Activated CD4-positive, alpha-beta T cell treated with anti-CD3 and anti-CD28 coated beads, Interleukin-2, amount 10 ng/mL, durations not matched to agents 7 days and 5 days (primary cell): ENCODE data around the gene CIZ1. TPM values are rescaled to one million over a fixed set of nuclear protein-coding genes. Genes with fewer than 3 reads are reported as not detected.

Experiments
- CTCF ChIA-PET: fragments of 350-600 bp; sonication (Branson Sonifier 250); formaldehyde crosslinking; loops from one replicate; lab custom pipeline; 2021; ENCODE audit warnings: antibody characterized with exemption; lab: Charles Lee
- POLR2A ChIA-PET: fragments of 350-600 bp; sonication (Branson Sonifier 250); formaldehyde crosslinking; loops from one replicate; lab custom pipeline; 2021; ENCODE audit warnings: antibody characterized with exemption; lab: Charles Lee
- DNase-seq: peaks from one replicate; pipeline ENCODE4 v3.0.0-alpha.2; 2020
- H3K27ac Mint-ChIP-seq: one replicate; pipeline ENCODE4 v1.8.0; 2021; ENCODE audit warnings: mild to moderate bottlenecking, moderate library complexity, mixed read lengths
- H3K27me3 Mint-ChIP-seq: one replicate; pipeline ENCODE4 v1.8.0; 2021; ENCODE audit warnings: mixed read lengths
- H3K36me3 Mint-ChIP-seq: one replicate; pipeline ENCODE4 v1.8.0; 2021; ENCODE audit warnings: low read depth, mixed read lengths
- H3K4me1 Mint-ChIP-seq: one replicate; pipeline ENCODE4 v1.8.0; 2021; ENCODE audit warnings: mixed read lengths
- H3K4me3 Mint-ChIP-seq: one replicate; pipeline ENCODE4 v1.8.0; 2021; ENCODE audit warnings: mild to moderate bottlenecking, moderate library complexity, mixed read lengths
- H3K9me3 Mint-ChIP-seq: one replicate; pipeline ENCODE4 v1.8.0; 2021; ENCODE audit warnings: mixed read lengths
- total RNA-seq, 2 experiments: library from RNA; stranded (reverse); gene quantifications; one replicate each; pipeline ENCODE4 v1.2.3, GENCODE V29; 2021

Gene CIZ1
- total RNA-seq, 2 experiments from 2014 or later, result 128 to 129 TPM

GRCh38 chr9:128161215-128161902 lies 30.0 kb downstream of the CIZ1 start:
- DNase-seq, result no peak
- Mint-ChIP-seq H3K36me3 (peaks cover 18% of the 10 kb centered on the region), H3K4me3 (peak overlapping the region; percentile 79), H3K27ac (peak overlapping the region; percentile 95), H3K4me1 (peaks cover 27% of the 10 kb centered on the region), H3K27me3 (no peaks in the 10 kb centered on the region), H3K9me3 (no peaks in the 10 kb centered on the region)
- POLR2A ChIA-PET, result no interaction called here
- CTCF ChIA-PET, result interaction anchor here (1.0 to 1.1 kb wide), 2 partner anchors 13 to 28 kb away, joined by 3 read pairs; no protein-coding TSS in a partner anchor

- no peaks in the 10 kb centered on the region for H3K9me3 Mint-ChIP-seq
- peaks cover 27% of the 10 kb centered on the region for H3K4me1 Mint-ChIP-seq
- H3K4me3 Mint-ChIP-seq, result peak overlapping the region; percentile 79
- peak; percentile 44 for DNase-seq
- H3K27me3 Mint-ChIP-seq, result peaks cover 3% of the 10 kb centered on the region
- ChIA-PET CTCF (interaction anchor here (1.0 to 1.2 kb wide), 3 partner anchors 14 to 29 kb away, joined by 3 read pairs; no protein-coding TSS in a partner anchor), POLR2A (no interaction called here)
- H3K36me3 Mint-ChIP-seq, result peaks cover 14% of the 10 kb centered on the region
- H3K27ac Mint-ChIP-seq, result peak overlapping the region; percentile 95
These were observed 30.8 kb downstream of the CIZ1 start for GRCh38 chr9:128160603-128160987.

GRCh38 chr9:128159784-128160602 lies 31.4 kb downstream of the CIZ1 start, which contains the start of gene BBLN:
BBLN (plus strand) TSS chr9:128160265; CDS start chr9:128160408, 143 bp downstream.
- POLR2A ChIA-PET, result no interaction called here
- peaks cover 4% of the 10 kb centered on the region for H3K27me3 Mint-ChIP-seq
- H3K4me1 Mint-ChIP-seq, result peaks cover 27% of the 10 kb centered on the region
- H3K4me3 Mint-ChIP-seq, result peak within 1 kb of the TSS; percentile 79
- H3K9me3 Mint-ChIP-seq, result no peaks in the 10 kb centered on the region
- DNase-seq, result peak; percentile 94
- CTCF ChIA-PET, result interaction anchor here (0.7 to 1.3 kb wide), 7 partner anchors 14 to 83 kb away, joined by 3 to 4 read pairs (median 3); no protein-coding TSS in a partner anchor
- H3K27ac Mint-ChIP-seq, result peak within 1 kb of the TSS; percentile 95
- H3K36me3 Mint-ChIP-seq, result peaks cover 14% of the 10 kb centered on the region

- DNase-seq, result peak; percentile 75
- ChIA-PET POLR2A (no interaction called here), CTCF (interaction anchor here (0.7 to 1.3 kb wide), 5 partner anchors 16 to 84 kb away, joined by 3 to 4 read pairs (median 3); no protein-coding TSS in a partner anchor)
- H3K9me3 Mint-ChIP-seq, result no peaks in the 10 kb centered on the region
- H3K4me1 Mint-ChIP-seq, result peaks cover 27% of the 10 kb centered on the region
- peak overlapping the region; percentile 95 for H3K27ac Mint-ChIP-seq
- H3K27me3 Mint-ChIP-seq, result peaks cover 4% of the 10 kb centered on the region
- H3K4me3 Mint-ChIP-seq, result peak overlapping the region; percentile 79
- H3K36me3 Mint-ChIP-seq, result peaks cover 11% of the 10 kb centered on the region
These were observed 31.9 kb downstream of the CIZ1 start for GRCh38 chr9:128159522-128159783.

GRCh38 chr9:128155736-128156500 lies 35.5 kb downstream of the CIZ1 start:
- Mint-ChIP-seq H3K4me1 (peaks cover 9% of the 10 kb centered on the region), H3K4me3 (no peak overlapping the region), H3K36me3 (no peaks in the 10 kb centered on the region), H3K9me3 (no peaks in the 10 kb centered on the region), H3K27ac (peak overlapping the region; percentile 36), H3K27me3 (peaks cover 4% of the 10 kb centered on the region)
- CTCF ChIA-PET, result no interaction called here
- DNase-seq, result no peak
- POLR2A ChIA-PET, result no interaction called here

GRCh38 chr9:128153947-128154695 lies 37.3 kb downstream of the CIZ1 start:
- CTCF ChIA-PET, result interaction anchor here (0.6 kb wide), 1 partner anchor 95 kb away, joined by 3 read pairs; no protein-coding TSS in a partner anchor

GRCh38 chr9:128153060-128153946 lies 38.1 kb downstream of the CIZ1 start:
- Mint-ChIP-seq H3K9me3 (no peaks in the 10 kb centered on the region), H3K27ac (no peak overlapping the region), H3K4me3 (no peak overlapping the region), H3K27me3 (peaks cover 4% of the 10 kb centered on the region), H3K36me3 (no peaks in the 10 kb centered on the region), H3K4me1 (peaks cover 4% of the 10 kb centered on the region)
- CTCF ChIA-PET, result interaction anchor here (0.6 to 0.8 kb wide), 2 partner anchors 34 to 94 kb away, joined by 3 read pairs; no protein-coding TSS in a partner anchor
- no peak for DNase-seq
- POLR2A ChIA-PET, result no interaction called here

More at GRCh38 chr9:128153947-128154695, 37.3 kb downstream of the CIZ1 start:
- no peak overlapping the region for H3K27ac Mint-ChIP-seq
- POLR2A ChIA-PET, result no interaction called here
- no peak overlapping the region for H3K4me3 Mint-ChIP-seq
- H3K27me3 Mint-ChIP-seq, result peaks cover 4% of the 10 kb centered on the region
- peaks cover 6% of the 10 kb centered on the region for H3K4me1 Mint-ChIP-seq
- H3K9me3 Mint-ChIP-seq, result no peaks in the 10 kb centered on the region
- DNase-seq, result no peak
- H3K36me3 Mint-ChIP-seq, result no peaks in the 10 kb centered on the region

GRCh38 chr9:128152133-128153059 lies 39.0 kb downstream of the CIZ1 start:
- DNase-seq, result no peak
- H3K4me3 Mint-ChIP-seq, result no peak overlapping the region
- no peaks in the 10 kb centered on the region for H3K36me3 Mint-ChIP-seq
- POLR2A ChIA-PET, result no interaction called here
- no peak overlapping the region for H3K27ac Mint-ChIP-seq
- no peaks in the 10 kb centered on the region for H3K9me3 Mint-ChIP-seq
- peaks cover 4% of the 10 kb centered on the region for H3K4me1 Mint-ChIP-seq
- H3K27me3 Mint-ChIP-seq, result peaks cover 4% of the 10 kb centered on the region
- CTCF ChIA-PET, result interaction anchor here (0.8 kb wide), 1 partner anchor 33 kb away, joined by 3 read pairs; no protein-coding TSS in a partner anchor

- Mint-ChIP-seq H3K36me3 (no peaks in the 10 kb centered on the region), H3K27ac (no peak overlapping the region)
- CTCF ChIA-PET, result interaction anchor here (0.5 to 0.9 kb wide), 2 partner anchors 15 to 26 kb away, joined by 4 read pairs; no protein-coding TSS in a partner anchor
These were observed 39.9 kb downstream of the CIZ1 start for GRCh38 chr9:128151309-128152132.

More at GRCh38 chr9:128151309-128152132, 39.9 kb downstream of the CIZ1 start:
- Mint-ChIP-seq H3K4me1 (peaks cover 4% of the 10 kb centered on the region), H3K9me3 (no peaks in the 10 kb centered on the region), H3K27me3 (peaks cover 4% of the 10 kb centered on the region), H3K4me3 (no peak overlapping the region)
- no peak for DNase-seq
- POLR2A ChIA-PET, result no interaction called here
